GM12874 (cell line): ENCODE results near the gene AP3S2.

ENCODE experiments used
- CTCF ChIP-seq: IDR thresholded peaks from 2 replicates; pipeline ENCODE4 v1.5.1; 2011; ENCODE audit warnings: low read depth, mild to moderate bottlenecking, control low read depth, low read length, moderate library complexity; ENCODE audit not compliant: insufficient read depth

Gene AP3S2

GRCh38 chr15:89833966-89834365, 59.8 kb downstream of the AP3S2 start:
- TF ChIP-seq CTCF, result no peak

GRCh38 chr15:89830639-89831038, 63.2 kb downstream of the AP3S2 start:
- TF ChIP-seq CTCF, result no peak

- TF ChIP-seq CTCF, result no peak
These were observed 64.0 kb downstream of the AP3S2 start for GRCh38 chr15:89829616-89830440.

GRCh38 chr15:89829161-89829560, 64.6 kb downstream of the AP3S2 start:
- TF ChIP-seq CTCF, result no peak

GRCh38 chr15:89828281-89829145, 65.3 kb downstream of the AP3S2 start:
- TF ChIP-seq CTCF, result no peak

GRCh38 chr15:89827829-89828228, 66.0 kb downstream of the AP3S2 start:
- no peak for TF ChIP-seq CTCF

- no peak for TF ChIP-seq CTCF
These were observed 66.8 kb downstream of the AP3S2 start for GRCh38 chr15:89826671-89827655.
